ENCODE measurements around the gene NUSAP1. TPM values are rescaled to one million over a fixed set of nuclear protein-coding genes. Genes with fewer than 3 reads are reported as not detected.

Gene NUSAP1
- total and polyA plus RNA-seq, 4 donors: 4.6 to 149 (median 8.3) TPM

GRCh38 chr15:41286665-41287333 lies 45.9 kb upstream of the NUSAP1 start:
- Histone ChIP-seq H3K4me3 (ENCODE audit: low read depth in 1 of 3, low read length in 3 of 3) (no peak overlapping the region), H3K9ac (ENCODE audit: low read depth in 1 of 2, low read length in 2 of 2) (no peak overlapping the region), H3K27ac (ENCODE audit: low read depth in 1 of 2, low read length in 2 of 2) (peak overlapping the region in 1 of 2 donors; percentile 35), H3K36me3 (ENCODE audit: control insufficient read depth in 4 of 4, insufficient read depth in 3 of 4, low read depth in 1 of 4, low read length in 3 of 4) (peaks cover 5 to 28% (median 18%) of the 10 kb centered on the region in 4 donors), H3K4me1 (ENCODE audit: control insufficient read depth in 4 of 4, insufficient read depth in 4 of 4, low read length in 3 of 4) (peaks cover 8 to 27% (median 14%) of the 10 kb centered on the region in 4 donors), H3K9me3 (ENCODE audit: control insufficient read depth in 4 of 4, low read length in 3 of 4) (no peaks in the 10 kb centered on the region), H3K27me3 (ENCODE audit: control insufficient read depth in 4 of 4, insufficient read depth in 4 of 4, low read length in 3 of 4) (no peaks in the 10 kb centered on the region)
- WGBS: 93% methylated on average over 6 of the region's 6 CpGs
- TF ChIP-seq, protein P1, sequence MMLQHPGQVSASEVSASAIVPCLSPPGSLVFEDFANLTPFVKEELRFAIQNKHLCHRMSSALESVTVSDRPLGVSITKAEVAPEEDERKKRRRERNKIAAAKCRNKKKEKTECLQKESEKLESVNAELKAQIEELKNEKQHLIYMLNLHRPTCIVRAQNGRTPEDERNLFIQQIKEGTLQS (IDR thresholded peaks at IDR 0.05): no peak
- TF ChIP-seq HNF4A (conservative IDR thresholded peaks at IDR 0.05) (no peak), TAF1 (conservative IDR thresholded peaks at IDR 0.05) (no peak), GABPA (IDR thresholded peaks at IDR 0.05 in 1 of 2, conservative IDR thresholded peaks at IDR 0.05 in 1 of 2) (no peak), EGR1 (IDR thresholded peaks at IDR 0.05; ENCODE audit: low read depth in 2 of 2) (no peak), YY1 (IDR thresholded peaks at IDR 0.05) (no peak), HNF4G (IDR thresholded peaks at IDR 0.05) (no peak), JUND (IDR thresholded peaks at IDR 0.05) (no peak), FOXA2 (IDR thresholded peaks at IDR 0.05) (no peak), REST (IDR thresholded peaks at IDR 0.05) (no peak), RAD21 (IDR thresholded peaks at IDR 0.05) (no peak), SP1 (IDR thresholded peaks at IDR 0.05) (no peak), NR2F2 (IDR thresholded peaks at IDR 0.05) (no peak), MAX (IDR thresholded peaks at IDR 0.05) (no peak), RXRA (IDR thresholded peaks at IDR 0.05) (no peak)
- TF ChIP-seq, protein P2, sequence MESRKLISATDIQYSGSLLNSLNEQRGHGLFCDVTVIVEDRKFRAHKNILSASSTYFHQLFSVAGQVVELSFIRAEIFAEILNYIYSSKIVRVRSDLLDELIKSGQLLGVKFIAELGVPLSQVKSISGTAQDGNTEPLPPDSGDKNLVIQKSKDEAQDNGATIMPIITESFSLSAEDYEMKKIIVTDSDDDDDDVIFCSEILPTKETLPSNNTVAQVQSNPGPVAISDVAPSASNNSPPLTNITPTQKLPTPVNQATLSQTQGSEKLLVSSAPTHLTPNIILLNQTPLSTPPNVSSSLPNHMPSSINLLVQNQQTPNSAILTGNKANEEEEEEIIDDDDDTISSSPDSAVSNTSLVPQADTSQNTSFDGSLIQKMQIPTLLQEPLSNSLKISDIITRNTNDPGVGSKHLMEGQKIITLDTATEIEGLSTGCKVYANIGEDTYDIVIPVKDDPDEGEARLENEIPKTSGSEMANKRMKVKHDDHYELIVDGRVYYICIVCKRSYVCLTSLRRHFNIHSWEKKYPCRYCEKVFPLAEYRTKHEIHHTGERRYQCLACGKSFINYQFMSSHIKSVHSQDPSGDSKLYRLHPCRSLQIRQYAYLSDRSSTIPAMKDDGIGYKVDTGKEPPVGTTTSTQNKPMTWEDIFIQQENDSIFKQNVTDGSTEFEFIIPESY (IDR thresholded peaks at IDR 0.05): no peak
- TF ChIP-seq, protein P3, sequence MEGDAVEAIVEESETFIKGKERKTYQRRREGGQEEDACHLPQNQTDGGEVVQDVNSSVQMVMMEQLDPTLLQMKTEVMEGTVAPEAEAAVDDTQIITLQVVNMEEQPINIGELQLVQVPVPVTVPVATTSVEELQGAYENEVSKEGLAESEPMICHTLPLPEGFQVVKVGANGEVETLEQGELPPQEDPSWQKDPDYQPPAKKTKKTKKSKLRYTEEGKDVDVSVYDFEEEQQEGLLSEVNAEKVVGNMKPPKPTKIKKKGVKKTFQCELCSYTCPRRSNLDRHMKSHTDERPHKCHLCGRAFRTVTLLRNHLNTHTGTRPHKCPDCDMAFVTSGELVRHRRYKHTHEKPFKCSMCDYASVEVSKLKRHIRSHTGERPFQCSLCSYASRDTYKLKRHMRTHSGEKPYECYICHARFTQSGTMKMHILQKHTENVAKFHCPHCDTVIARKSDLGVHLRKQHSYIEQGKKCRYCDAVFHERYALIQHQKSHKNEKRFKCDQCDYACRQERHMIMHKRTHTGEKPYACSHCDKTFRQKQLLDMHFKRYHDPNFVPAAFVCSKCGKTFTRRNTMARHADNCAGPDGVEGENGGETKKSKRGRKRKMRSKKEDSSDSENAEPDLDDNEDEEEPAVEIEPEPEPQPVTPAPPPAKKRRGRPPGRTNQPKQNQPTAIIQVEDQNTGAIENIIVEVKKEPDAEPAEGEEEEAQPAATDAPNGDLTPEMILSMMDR (IDR thresholded peaks at IDR 0.05; ENCODE audit: low read depth, low read length, missing input control): no peak
- DNase-seq (ENCODE audit: low spot score): no peak

All from liver (tissue), 9 donors.